ENCODE data around the gene ADCYAP1R1. TPM values are rescaled to one million over a fixed set of nuclear protein-coding genes. Genes with fewer than 3 reads are reported as not detected.
A peak's percentile ranks its signal among the peaks of the same experiment; 100 is the strongest.

Gene ADCYAP1R1
- polyA plus RNA-seq (ENCODE audit: insufficient read length), result 10.5 TPM

GRCh38 chr7:31051598-31052486 lies at the start of gene ADCYAP1R1:
ADCYAP1R1 (plus strand) TSS chr7:31052308; CDS start chr7:31063265, 10,957 bp downstream.
- DNase-seq, result peak; percentile 63

- no peak for DNase-seq
These were observed 49.0 kb upstream of the ADCYAP1R1 start for GRCh38 chr7:31003097-31003496.

GRCh38 chr7:31003721-31004120 lies 48.4 kb upstream of the ADCYAP1R1 start:
- no peak for DNase-seq

- no peak for DNase-seq
These were observed 47.7 kb upstream of the ADCYAP1R1 start for GRCh38 chr7:31004393-31004792.

- DNase-seq, result no peak
These were observed 45.3 kb upstream of the ADCYAP1R1 start for GRCh38 chr7:31006857-31007256.

- no peak for DNase-seq
These were observed 44.5 kb upstream of the ADCYAP1R1 start for GRCh38 chr7:31007634-31008033.

- no peak for DNase-seq
These were observed 37.3 kb upstream of the ADCYAP1R1 start for GRCh38 chr7:31014826-31015225.

GRCh38 chr7:31017032-31017675 lies 35.0 kb upstream of the ADCYAP1R1 start:
- DNase-seq, result no peak

- DNase-seq, result no peak
These were observed 34.4 kb upstream of the ADCYAP1R1 start for GRCh38 chr7:31017721-31018120.

- DNase-seq, result no peak
These were observed 32.6 kb upstream of the ADCYAP1R1 start for GRCh38 chr7:31019509-31019908.

GRCh38 chr7:31020161-31020560 lies 31.9 kb upstream of the ADCYAP1R1 start:
- no peak for DNase-seq

- no peak for DNase-seq
These were observed 31.5 kb upstream of the ADCYAP1R1 start for GRCh38 chr7:31020652-31021051.

GRCh38 chr7:31022117-31022516 lies 30.0 kb upstream of the ADCYAP1R1 start:
- DNase-seq, result no peak

- no peak for DNase-seq
These were observed 29.4 kb upstream of the ADCYAP1R1 start for GRCh38 chr7:31022726-31023125.

GRCh38 chr7:31023877-31024276 lies 28.2 kb upstream of the ADCYAP1R1 start:
- DNase-seq, result no peak

GRCh38 chr7:31027161-31027965 lies 24.7 kb upstream of the ADCYAP1R1 start:
- DNase-seq, result peak; percentile 52

- DNase-seq, result no peak
These were observed 24.1 kb upstream of the ADCYAP1R1 start for GRCh38 chr7:31028006-31028405.

GRCh38 chr7:31028417-31028992 lies 23.6 kb upstream of the ADCYAP1R1 start:
- DNase-seq, result no peak

- DNase-seq, result no peak
These were observed 22.7 kb upstream of the ADCYAP1R1 start for GRCh38 chr7:31029251-31030042.

GRCh38 chr7:31033674-31034300 lies 18.3 kb upstream of the ADCYAP1R1 start:
- no peak for DNase-seq

GRCh38 chr7:31036924-31037323 lies 15.2 kb upstream of the ADCYAP1R1 start:
- DNase-seq, result no peak

Measured in hindlimb muscle (tissue), 1 donor.